Mesendoderm (in vitro differentiated cells): ENCODE data around the gene ATP13A2.
A peak's percentile ranks its signal among the peaks of the same experiment; 100 is the strongest.

Experiments
- DNase-seq: peaks from one replicate; pipeline ENCODE4 v3.0.0; 2013
- H2AK5ac ChIP-seq: 2 replicates; pipeline ENCODE4 v1.6.1; 2013; ENCODE audit warnings: low read length, inconsistent platforms
- H2BK120ac ChIP-seq: 2 replicates; pipeline ENCODE4 v1.6.1; 2013; ENCODE audit warnings: low read depth, mild to moderate bottlenecking, low read length, moderate library complexity, mixed read lengths
- H2BK15ac ChIP-seq: replicated peaks from 2 replicates; pipeline ENCODE4 v1.6.1; 2013; ENCODE audit warnings: low read depth, mild to moderate bottlenecking, moderate library complexity
- H2BK5ac ChIP-seq: 2 replicates; pipeline ENCODE4 v1.6.1; 2013; ENCODE audit warnings: low read length, inconsistent platforms
- H3K18ac ChIP-seq: 2 replicates; pipeline ENCODE4 v1.6.1; 2013; ENCODE audit warnings: mild to moderate bottlenecking, low read length, mixed read lengths
- H3K23ac ChIP-seq: one replicate; pipeline ENCODE4 v1.6.1; 2013; ENCODE audit warnings: low read length
- H3K27ac ChIP-seq: 2 replicates; pipeline ENCODE4 v1.5.1; 2013; ENCODE audit warnings: low read depth, mild to moderate bottlenecking, inconsistent platforms, low read length, moderate library complexity
- H3K27me3 ChIP-seq: 2 replicates; pipeline ENCODE4 v1.6.1; 2013; ENCODE audit warnings: low read length, control low read depth, mild to moderate bottlenecking, inconsistent platforms; ENCODE audit not compliant: insufficient read depth, poor library complexity
- H3K36me3 ChIP-seq: 2 replicates; pipeline ENCODE4 v1.6.1; 2013; ENCODE audit warnings: low read length, inconsistent platforms; ENCODE audit not compliant: control insufficient read depth, insufficient read depth
- H3K4ac ChIP-seq: one replicate; pipeline ENCODE4 v1.6.1; 2013; ENCODE audit warnings: low read depth, mild to moderate bottlenecking, low read length, moderate library complexity
- H3K4me1 ChIP-seq: 2 replicates; pipeline ENCODE4 v1.6.1; 2013; ENCODE audit warnings: low read depth, low read length, inconsistent platforms; ENCODE audit not compliant: control insufficient read depth
- H3K4me2 ChIP-seq: 2 replicates; pipeline ENCODE4 v1.6.1; 2013; ENCODE audit warnings: low read length
- H3K4me3 ChIP-seq: 2 replicates; pipeline ENCODE4 v1.5.1; 2013; ENCODE audit warnings: mild to moderate bottlenecking, low read length
- H3K56ac ChIP-seq: one replicate; pipeline ENCODE4 v1.6.1; 2013; ENCODE audit warnings: low read length
- H3K79me1 ChIP-seq: 2 replicates; pipeline ENCODE4 v1.6.1; 2013; ENCODE audit warnings: low read length, inconsistent platforms
- H3K79me2 ChIP-seq: 2 replicates; pipeline ENCODE4 v1.6.1; 2013; ENCODE audit warnings: mild to moderate bottlenecking, low read length; ENCODE audit not compliant: control insufficient read depth, insufficient read depth
- H3K9ac ChIP-seq: 2 replicates; pipeline ENCODE4 v1.6.1; 2013; ENCODE audit warnings: low read length, inconsistent platforms
- H4K5ac ChIP-seq: one replicate; pipeline ENCODE4 v1.6.1; 2013; ENCODE audit warnings: low read length
- H4K8ac ChIP-seq: one replicate; pipeline ENCODE4 v1.6.1; 2013; ENCODE audit warnings: low read depth, mild to moderate bottlenecking, control low read depth, low read length, moderate library complexity
- WGBS: extraction: QIAGEN DNeasy Blood & Tissue Kit; methylation state at CpG from one replicate; pipeline ENCODE4 v1.1.7; 2013; ENCODE audit warnings: low lambda C conversion rate, missing lambda C conversion rate; ENCODE audit not compliant: insufficient coverage; ENCODE audit errors: extremely low coverage; 5-methylcytosine and 5-hydroxymethylcytosine counted together

The ATP13A2 gene

GRCh38 chr1:17055801-17056200, 44.1 kb upstream of the ATP13A2 start:
- Histone ChIP-seq H3K9ac (no peak overlapping the region), H3K27me3 (no peaks in the 10 kb centered on the region), H3K79me1 (peaks cover 9% of the 10 kb centered on the region), H4K5ac (no peak overlapping the region), H2AK5ac (no peak overlapping the region), H3K27ac (no peak overlapping the region), H3K79me2 (peaks cover 21% of the 10 kb centered on the region), H3K4me3 (no peak overlapping the region), H2BK120ac (no peak overlapping the region), H3K36me3 (no peaks in the 10 kb centered on the region), H3K4me1 (peaks cover 3% of the 10 kb centered on the region), H3K18ac (no peak overlapping the region), H3K23ac (no peak overlapping the region), H4K8ac (no peak overlapping the region), H3K56ac (no peak overlapping the region), H3K4ac (no peak overlapping the region), H3K4me2 (no peak overlapping the region), H2BK5ac (no peak overlapping the region), H2BK15ac (no peak overlapping the region)
- DNase-seq = no peak
- WGBS = no CpG with 5 or more reads among the region's 7 CpGs

GRCh38 chr1:17053685-17054410, 42.1 kb upstream of the ATP13A2 start, which contains the start of gene SDHB:
SDHB (minus strand) TSS chr1:17054032; CDS start chr1:17054019, 13 bp downstream.
- Histone ChIP-seq H4K5ac (no peak within 1 kb of the TSS), H3K4me2 (peak within 1 kb of the TSS; percentile 99), H3K79me2 (peaks cover 21% of the 10 kb centered on the region), H3K4ac (no peak within 1 kb of the TSS), H2BK120ac (no peak within 1 kb of the TSS), H3K27me3 (no peaks in the 10 kb centered on the region), H3K18ac (no peak within 1 kb of the TSS), H2BK15ac (no peak within 1 kb of the TSS), H3K4me3 (peak within 1 kb of the TSS; percentile 96), H2BK5ac (no peak within 1 kb of the TSS), H4K8ac (no peak within 1 kb of the TSS), H3K79me1 (peaks cover 9% of the 10 kb centered on the region), H2AK5ac (peak within 1 kb of the TSS; percentile 94), H3K23ac (peak within 1 kb of the TSS; percentile 66), H3K56ac (peak within 1 kb of the TSS; percentile 99), H3K4me1 (peaks cover 3% of the 10 kb centered on the region), H3K36me3 (no peaks in the 10 kb centered on the region), H3K27ac (peak within 1 kb of the TSS; percentile 68), H3K9ac (peak within 1 kb of the TSS; percentile 87)
- DNase-seq = peak; percentile 99
- WGBS = no CpG with 5 or more reads among the region's 44 CpGs

- H2BK120ac ChIP-seq = no peak overlapping the region
- no peak overlapping the region for H2BK5ac ChIP-seq
- H3K79me1 ChIP-seq = peaks cover 9% of the 10 kb centered on the region
- no peaks in the 10 kb centered on the region for H3K36me3 ChIP-seq
- no CpG with 5 or more reads among the region's 12 CpGs for WGBS
- H4K5ac ChIP-seq = no peak overlapping the region
- peaks cover 3% of the 10 kb centered on the region for H3K4me1 ChIP-seq
- H3K56ac ChIP-seq = peak overlapping the region; percentile 99
- DNase-seq = no peak
- H3K23ac ChIP-seq = peak overlapping the region; percentile 66
- H3K4me2 ChIP-seq = peak overlapping the region; percentile 99
- peak overlapping the region; percentile 96 for H3K4me3 ChIP-seq
- H3K4ac ChIP-seq = no peak overlapping the region
- H3K79me2 ChIP-seq = peaks cover 21% of the 10 kb centered on the region
- peak overlapping the region; percentile 94 for H2AK5ac ChIP-seq
- H3K27me3 ChIP-seq = no peaks in the 10 kb centered on the region
- H3K18ac ChIP-seq = no peak overlapping the region
- peak overlapping the region; percentile 87 for H3K9ac ChIP-seq
- H2BK15ac ChIP-seq = no peak overlapping the region
- H3K27ac ChIP-seq = no peak overlapping the region
- no peak overlapping the region for H4K8ac ChIP-seq
These were observed 41.5 kb upstream of the ATP13A2 start for GRCh38 chr1:17053086-17053684.

- Histone ChIP-seq H3K4ac (no peak overlapping the region), H4K8ac (no peak overlapping the region), H2AK5ac (no peak overlapping the region), H3K27me3 (no peaks in the 10 kb centered on the region), H3K4me1 (peaks cover 3% of the 10 kb centered on the region), H3K36me3 (no peaks in the 10 kb centered on the region), H3K4me3 (no peak overlapping the region), H3K23ac (no peak overlapping the region), H2BK15ac (no peak overlapping the region), H3K79me2 (peaks cover 21% of the 10 kb centered on the region), H3K4me2 (peak overlapping the region; percentile 99), H3K27ac (no peak overlapping the region), H4K5ac (no peak overlapping the region), H2BK120ac (no peak overlapping the region), H3K9ac (peak overlapping the region; percentile 87), H2BK5ac (no peak overlapping the region), H3K79me1 (peaks cover 9% of the 10 kb centered on the region), H3K56ac (no peak overlapping the region), H3K18ac (no peak overlapping the region)
- DNase-seq = no peak
These were observed 40.9 kb upstream of the ATP13A2 start for GRCh38 chr1:17052641-17053040.

GRCh38 chr1:17052038-17052437, 40.3 kb upstream of the ATP13A2 start:
- Histone ChIP-seq H2BK15ac (no peak overlapping the region), H3K79me2 (peaks cover 21% of the 10 kb centered on the region), H3K79me1 (peaks cover 9% of the 10 kb centered on the region), H2BK5ac (no peak overlapping the region), H4K8ac (no peak overlapping the region), H3K4me1 (peaks cover 3% of the 10 kb centered on the region), H3K27ac (no peak overlapping the region), H3K4me3 (no peak overlapping the region), H3K4ac (no peak overlapping the region), H3K23ac (no peak overlapping the region), H3K36me3 (no peaks in the 10 kb centered on the region), H2AK5ac (no peak overlapping the region), H3K56ac (no peak overlapping the region), H3K9ac (no peak overlapping the region), H2BK120ac (no peak overlapping the region), H3K4me2 (no peak overlapping the region), H4K5ac (no peak overlapping the region), H3K18ac (no peak overlapping the region), H3K27me3 (no peaks in the 10 kb centered on the region)
- WGBS = no CpG with 5 or more reads among the region's 1 CpG
- no peak for DNase-seq
